Neutrophil (primary cell): ENCODE measurements around the gene SEMA3E.

Source experiments
- H3K27ac ChIP-seq: fragments of 200-600 bp; sonication (generic); 2 replicates; pipeline ENCODE4 v1.5.1; 2016; ENCODE audit warnings: mild to moderate bottlenecking, moderate library complexity
- H3K27me3 ChIP-seq: fragments of 200-600 bp; sonication (generic); 2 replicates; pipeline ENCODE4 v1.6.0; 2016; ENCODE audit warnings: mild to moderate bottlenecking
- H3K36me3 ChIP-seq: fragments of 200-600 bp; sonication (generic); 2 replicates; pipeline ENCODE4 v1.5.1; 2017
- H3K4me1 ChIP-seq, 2 experiments: fragments of 200-600 bp in 1 of 2; sonication (generic) in 1 of 2; 1 replicate in 1 of 2; 2 replicates in 1 of 2; pipeline versions ENCODE4 v1.5.1 to v1.6.1; 2013 to 2016; ENCODE audit warnings: low read depth in 1 of 2, low read length in 1 of 2, mild to moderate bottlenecking in 1 of 2, moderate library complexity in 1 of 2; ENCODE audit not compliant: control insufficient read depth in 1 of 2, insufficient read depth in 1 of 2
- H3K4me3 ChIP-seq, 2 experiments: fragments of 200-600 bp in 1 of 2; sonication (generic) in 1 of 2; 1 replicate in 1 of 2; 2 replicates in 1 of 2; pipeline ENCODE4 v1.5.1; 2013 to 2016; ENCODE audit warnings: low read depth in 1 of 2, low read length in 1 of 2, mild to moderate bottlenecking in 1 of 2, moderate library complexity in 1 of 2
- H3K9me3 ChIP-seq: fragments of 200-600 bp; sonication (generic); 2 replicates; pipeline ENCODE4 v1.5.1; 2016
- CTCF ChIP-seq: fragments of 200-600 bp; sonication (generic); IDR thresholded peaks from 2 replicates; pipeline ENCODE4 v1.5.1; 2016; ENCODE audit warnings: antibody characterized with exemption

SEMA3E gene

GRCh38 chr7:83603649-83604048 lies 45.3 kb downstream of the SEMA3E start:
- H3K27ac ChIP-seq, result no peak overlapping the region
- no peaks in the 10 kb centered on the region for H3K9me3 ChIP-seq
- no peaks in the 10 kb centered on the region for H3K4me1 ChIP-seq
- no peak for TF ChIP-seq CTCF
- H3K36me3 ChIP-seq, result no peaks in the 10 kb centered on the region
- H3K4me3 ChIP-seq, result no peak overlapping the region
- H3K27me3 ChIP-seq, result no peaks in the 10 kb centered on the region

- no peak for TF ChIP-seq CTCF
- Histone ChIP-seq H3K9me3 (no peaks in the 10 kb centered on the region), H3K27ac (no peak overlapping the region)
These were observed 49.8 kb downstream of the SEMA3E start for GRCh38 chr7:83599131-83599530.

DNA sequence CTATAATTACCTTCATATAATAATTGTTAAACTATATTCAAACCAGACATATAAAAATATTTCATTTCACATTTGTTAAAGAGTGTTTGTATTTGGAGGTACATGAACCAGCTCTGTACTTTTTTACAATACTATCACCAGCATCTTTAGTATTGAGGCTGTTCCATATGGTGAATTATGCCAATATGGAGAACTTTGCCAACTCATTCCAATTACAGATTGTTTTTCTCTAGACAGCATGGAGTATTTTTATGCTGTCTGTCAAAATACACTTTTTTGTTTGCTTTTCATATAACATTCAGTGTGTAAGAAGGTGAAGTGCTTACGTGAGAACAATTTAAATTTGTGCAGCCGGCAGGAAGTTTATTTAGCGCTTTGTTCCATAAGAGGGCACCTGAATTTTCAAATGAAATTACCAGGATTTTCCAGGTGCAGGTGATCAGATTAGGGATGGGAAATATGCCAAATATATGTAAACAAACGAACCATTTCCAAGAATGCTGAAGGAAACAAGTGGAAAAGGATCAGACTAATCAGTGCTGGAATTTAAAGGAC lies 54.9 kb downstream of the SEMA3E start:
- no peak for TF ChIP-seq CTCF
- H3K4me3 ChIP-seq, result no peak overlapping the region
- H3K4me1 ChIP-seq, result no peaks in the 10 kb centered on the region
- no peaks in the 10 kb centered on the region for H3K9me3 ChIP-seq
- H3K36me3 ChIP-seq, result no peaks in the 10 kb centered on the region
- no peaks in the 10 kb centered on the region for H3K27me3 ChIP-seq
- no peak overlapping the region for H3K27ac ChIP-seq

More at GRCh38 chr7:83599131-83599530, 49.8 kb downstream of the SEMA3E start:
- Histone ChIP-seq H3K36me3 (no peaks in the 10 kb centered on the region), H3K4me1 (no peaks in the 10 kb centered on the region), H3K27me3 (no peaks in the 10 kb centered on the region), H3K4me3 (no peak overlapping the region)

- Histone ChIP-seq H3K27ac (no peak overlapping the region), H3K36me3 (no peaks in the 10 kb centered on the region), H3K4me3 (no peak overlapping the region), H3K27me3 (no peaks in the 10 kb centered on the region), H3K9me3 (no peaks in the 10 kb centered on the region), H3K4me1 (no peaks in the 10 kb centered on the region)
- no peak for TF ChIP-seq CTCF
These were observed 60.2 kb downstream of the SEMA3E start for GRCh38 chr7:83588602-83589240.

- H3K36me3 ChIP-seq, result no peaks in the 10 kb centered on the region
- H3K4me3 ChIP-seq, result no peak overlapping the region
- TF ChIP-seq CTCF, result no peak
- H3K9me3 ChIP-seq, result no peaks in the 10 kb centered on the region
- H3K4me1 ChIP-seq, result no peaks in the 10 kb centered on the region
- no peaks in the 10 kb centered on the region for H3K27me3 ChIP-seq
- H3K27ac ChIP-seq, result no peak overlapping the region
These were observed 62.7 kb downstream of the SEMA3E start for GRCh38 chr7:83586281-83586680.
